AG09319 (cell line): ENCODE measurements around the gene PPP1R12B.
"Not testable (repeated sequence)": the region's sequence is repeated elsewhere in the genome, so short reads cannot be mapped to it uniquely, and the experiment has no call there.

Experiments used
- DNase-seq: peaks from one replicate; pipeline ENCODE4 v3.0.0-alpha.2; 2010; ENCODE audit warnings: low read depth; ENCODE audit errors: extremely low read depth
- TF ChIP-seq, protein P1 (sequence below): IDR thresholded peaks from 2 replicates; pipeline ENCODE4 v1.5.1; 2011; ENCODE audit warnings: low read depth, mild to moderate bottlenecking, inconsistent platforms, low read length, moderate library complexity

Gene PPP1R12B

GRCh38 chr1:202405928-202406327 lies 57.4 kb downstream of the PPP1R12B start:
- TF ChIP-seq, protein P1, sequence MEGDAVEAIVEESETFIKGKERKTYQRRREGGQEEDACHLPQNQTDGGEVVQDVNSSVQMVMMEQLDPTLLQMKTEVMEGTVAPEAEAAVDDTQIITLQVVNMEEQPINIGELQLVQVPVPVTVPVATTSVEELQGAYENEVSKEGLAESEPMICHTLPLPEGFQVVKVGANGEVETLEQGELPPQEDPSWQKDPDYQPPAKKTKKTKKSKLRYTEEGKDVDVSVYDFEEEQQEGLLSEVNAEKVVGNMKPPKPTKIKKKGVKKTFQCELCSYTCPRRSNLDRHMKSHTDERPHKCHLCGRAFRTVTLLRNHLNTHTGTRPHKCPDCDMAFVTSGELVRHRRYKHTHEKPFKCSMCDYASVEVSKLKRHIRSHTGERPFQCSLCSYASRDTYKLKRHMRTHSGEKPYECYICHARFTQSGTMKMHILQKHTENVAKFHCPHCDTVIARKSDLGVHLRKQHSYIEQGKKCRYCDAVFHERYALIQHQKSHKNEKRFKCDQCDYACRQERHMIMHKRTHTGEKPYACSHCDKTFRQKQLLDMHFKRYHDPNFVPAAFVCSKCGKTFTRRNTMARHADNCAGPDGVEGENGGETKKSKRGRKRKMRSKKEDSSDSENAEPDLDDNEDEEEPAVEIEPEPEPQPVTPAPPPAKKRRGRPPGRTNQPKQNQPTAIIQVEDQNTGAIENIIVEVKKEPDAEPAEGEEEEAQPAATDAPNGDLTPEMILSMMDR = no peak
- DNase-seq = no peak

GRCh38 chr1:202406896-202407295 lies 58.4 kb downstream of the PPP1R12B start:
- not testable (repeated sequence) for DNase-seq

- not testable (repeated sequence) for DNase-seq
Measured at GRCh38 chr1:202407378-202407777, 58.9 kb downstream of the PPP1R12B start.

GRCh38 chr1:202410251-202410650 lies 61.8 kb downstream of the PPP1R12B start:
- not testable (repeated sequence) for DNase-seq

GRCh38 chr1:202410854-202411357 lies 62.4 kb downstream of the PPP1R12B start:
- not testable (repeated sequence) for DNase-seq

DNA sequence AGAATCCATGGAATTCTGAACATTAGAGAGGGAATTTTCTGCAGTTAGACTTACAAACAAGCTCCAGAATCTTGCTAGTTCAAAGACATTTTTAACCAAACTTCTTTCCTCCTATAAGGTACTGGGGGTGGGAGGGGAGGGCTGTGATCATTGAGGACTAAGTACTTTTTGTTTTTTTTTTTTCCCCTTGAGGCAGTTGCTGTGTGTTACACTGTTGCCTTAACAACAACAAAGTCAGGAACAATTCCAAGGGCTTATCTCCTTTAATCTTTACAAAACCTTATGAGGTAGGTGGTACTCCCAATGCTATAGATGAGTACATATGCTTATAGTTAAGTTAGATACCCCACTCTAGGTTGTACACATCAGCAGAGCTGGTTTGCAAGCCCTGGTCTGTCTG lies 62.9 kb downstream of the PPP1R12B start:
- DNase-seq = no peak
- TF ChIP-seq, protein P1 = no peak

DNA sequence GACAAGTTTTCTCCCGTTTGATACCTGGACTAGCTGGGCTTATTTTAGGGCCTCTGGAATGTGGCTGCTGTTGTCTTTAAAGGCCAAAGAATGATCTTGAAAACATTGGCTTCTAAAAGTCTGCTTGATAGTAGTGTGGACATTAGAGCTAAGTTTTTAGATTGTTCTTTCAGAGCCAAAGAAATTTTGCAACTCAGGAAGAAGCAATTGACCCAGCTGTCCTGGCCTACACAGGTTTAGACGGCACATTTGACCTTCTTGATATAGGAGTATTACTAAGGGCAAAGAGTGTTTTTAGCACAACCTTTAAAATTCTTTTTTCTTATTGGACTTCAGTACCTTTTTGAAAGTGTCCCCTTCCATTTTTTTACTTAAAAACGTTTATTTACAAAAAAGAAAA lies 63.9 kb downstream of the PPP1R12B start:
- DNase-seq = not testable (repeated sequence)

GRCh38 chr1:202416641-202417040 lies 68.1 kb downstream of the PPP1R12B start:
- TF ChIP-seq, protein P1 = no peak
- DNase-seq = no peak

DNA sequence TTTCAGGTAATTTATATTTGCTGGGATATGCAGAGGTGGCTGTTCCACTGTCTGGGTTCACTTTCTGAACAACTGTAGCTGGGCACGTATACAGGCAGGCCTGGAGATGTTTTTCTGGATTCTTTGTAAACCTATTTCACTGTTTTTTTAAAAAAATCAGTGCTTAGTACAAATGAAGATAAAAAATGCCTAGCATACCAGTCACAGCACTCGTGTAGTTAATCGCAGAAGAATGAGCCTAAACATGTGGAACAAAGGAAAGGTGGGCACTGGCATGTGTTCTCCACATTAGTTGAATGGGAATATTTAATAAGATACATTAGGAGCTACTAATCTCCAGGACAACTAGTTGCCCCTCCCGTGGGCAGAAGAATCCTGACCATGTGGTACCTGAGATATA lies 68.6 kb downstream of the PPP1R12B start:
- DNase-seq = not testable (repeated sequence)

DNA sequence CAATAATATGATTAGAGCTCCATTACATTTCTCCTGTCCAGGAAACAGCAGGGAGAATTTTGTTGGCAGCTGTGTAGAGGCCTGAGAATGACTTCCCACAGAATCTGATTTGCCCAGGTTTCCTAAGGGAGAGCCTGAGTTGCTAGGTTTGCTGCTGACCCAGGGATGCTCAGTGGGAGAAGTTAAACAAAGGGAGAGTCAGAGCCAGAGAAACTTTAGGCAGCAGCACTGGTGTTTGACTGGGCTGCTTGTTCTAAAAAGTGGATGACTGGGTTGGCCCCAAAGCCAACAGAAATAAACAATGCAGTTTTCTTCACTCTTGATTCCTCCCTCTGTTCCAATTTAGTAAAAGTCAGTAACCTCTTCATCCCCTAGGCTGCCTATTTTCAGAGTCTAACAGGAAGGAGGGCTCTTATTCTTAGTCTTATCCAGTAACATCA lies 69.3 kb downstream of the PPP1R12B start:
- not testable (repeated sequence) for DNase-seq

- DNase-seq = not testable (repeated sequence)
Measured at GRCh38 chr1:202419731-202420130, 71.2 kb downstream of the PPP1R12B start.

- DNase-seq = not testable (repeated sequence)
Measured at GRCh38 chr1:202420422-202421094, 72.1 kb downstream of the PPP1R12B start.

DNA sequence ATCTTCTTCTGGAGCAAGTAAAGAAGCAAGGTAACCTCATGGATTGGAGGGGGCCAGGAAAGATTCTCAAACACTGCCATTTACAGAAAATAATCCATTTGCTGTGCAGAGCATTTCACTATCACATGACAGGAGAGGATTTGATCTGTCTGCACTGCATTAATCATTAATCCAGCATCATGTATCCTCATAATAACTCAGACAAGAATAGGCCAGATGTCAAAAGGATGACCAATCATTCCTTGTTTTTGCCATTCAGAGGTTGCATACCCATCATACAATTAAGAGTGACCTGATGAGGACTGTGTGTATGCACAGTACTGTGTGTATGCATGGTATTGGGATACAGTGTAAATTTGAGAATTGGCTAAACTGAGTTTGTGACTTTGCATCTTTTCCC lies 74.2 kb downstream of the PPP1R12B start:
- not testable (repeated sequence) for DNase-seq

DNA sequence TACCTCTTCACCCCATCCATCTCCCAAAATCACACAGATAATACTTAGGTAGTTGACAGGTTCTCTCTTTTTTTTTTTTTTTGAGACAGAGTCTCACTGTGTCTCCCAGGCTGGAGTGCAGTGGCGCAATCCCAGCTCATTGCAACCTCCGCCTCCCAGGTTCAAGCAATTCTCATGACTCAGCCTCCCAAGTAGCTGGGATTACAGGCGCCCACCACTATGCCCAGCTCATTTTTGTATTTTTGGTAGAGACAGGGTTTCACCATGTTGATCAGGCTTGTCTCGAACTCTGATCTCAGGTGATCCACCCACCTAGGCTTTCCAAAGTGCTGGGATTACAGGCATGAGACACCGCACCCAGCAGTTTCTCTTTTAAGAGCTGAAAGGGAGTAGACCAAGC lies 75.8 kb downstream of the PPP1R12B start:
- not testable (repeated sequence) for DNase-seq

GRCh38 chr1:202430111-202430510 lies 81.6 kb downstream of the PPP1R12B start:
- not testable (repeated sequence) for DNase-seq

- DNase-seq = not testable (repeated sequence)
Measured at GRCh38 chr1:202432338-202432737, 83.8 kb downstream of the PPP1R12B start.
